HG03135 (cell line): ENCODE results near the gene HADHB.
A peak's percentile ranks its signal among the peaks of the same experiment; 100 is the strongest.
"Not testable (repeated sequence)": the region's sequence is repeated elsewhere in the genome, so short reads cannot be mapped to it uniquely, and the experiment has no call there.

Experiments
- ATAC-seq: cut with Tn5 transposase; IDR thresholded peaks from one replicate; pipeline ENCODE4 v1.9.1; 2021; ENCODE audit warnings: mild to moderate bottlenecking, moderate library complexity; ENCODE audit not compliant: unreplicated experiment

The HADHB gene

DNA sequence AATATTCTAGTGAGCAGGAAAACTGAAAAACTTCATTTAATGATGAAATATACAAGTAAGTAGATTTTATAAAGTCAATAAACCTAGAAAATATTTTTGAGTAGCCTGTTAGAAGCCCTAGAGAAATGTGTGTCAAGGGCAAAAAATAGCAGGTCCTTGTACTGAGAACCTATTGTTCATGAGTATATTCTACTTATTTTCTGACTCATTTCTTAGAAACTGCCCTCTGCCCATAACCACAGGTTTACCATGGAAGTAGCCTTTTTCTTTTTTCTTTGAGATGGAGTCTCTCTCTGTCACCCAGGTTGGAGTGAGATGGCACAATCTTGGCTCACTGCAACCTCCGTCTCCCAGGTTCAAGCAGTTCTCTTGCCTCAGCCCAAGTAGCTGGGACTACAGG lies 81.8 kb downstream of the HADHB start:
- ATAC-seq: no peak

DNA sequence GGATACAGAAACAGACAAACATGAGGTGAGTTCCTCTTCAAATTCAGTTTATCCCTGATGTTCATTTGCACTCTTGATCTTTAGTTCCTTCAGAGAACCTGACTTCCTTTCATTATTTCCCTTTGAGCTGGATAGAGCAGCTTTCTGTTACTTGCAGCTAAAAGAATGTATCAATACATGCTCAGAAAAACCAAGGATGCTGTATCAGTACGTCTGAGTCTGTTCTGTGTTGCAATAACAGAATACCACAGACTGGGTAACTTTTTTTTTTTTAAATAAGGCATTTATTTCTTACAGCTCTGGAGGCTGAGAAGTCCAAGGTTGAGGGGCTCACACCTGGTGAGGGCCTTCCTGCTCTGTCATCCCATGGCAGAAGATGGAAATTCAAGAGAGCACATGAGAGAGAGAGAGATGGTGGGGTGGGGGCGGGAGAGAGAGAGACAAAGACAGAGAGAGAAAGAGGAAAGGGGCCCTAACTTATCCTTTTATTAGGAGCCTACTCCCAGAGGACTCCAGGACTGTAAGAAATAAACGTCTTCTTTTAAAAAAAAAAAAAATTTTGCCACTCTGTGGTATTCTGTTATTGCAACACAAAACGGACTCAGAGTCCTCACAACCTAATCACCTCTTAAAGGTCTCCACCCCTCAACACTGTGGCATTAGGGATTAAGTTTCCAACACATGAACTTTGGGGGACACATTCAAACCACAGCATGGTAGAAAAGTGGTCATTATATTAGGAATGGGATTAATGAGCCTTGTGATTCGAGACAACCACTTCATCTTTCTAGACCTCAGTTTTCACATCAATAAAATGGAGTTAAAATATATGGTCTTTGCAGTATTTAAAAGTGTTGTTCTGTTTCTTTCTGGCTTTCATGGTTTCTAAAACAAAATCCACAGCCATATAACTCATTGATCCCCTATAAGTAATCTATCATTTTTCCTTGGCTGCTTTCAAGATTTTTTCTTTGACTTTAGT lies 82.8 kb downstream of the HADHB start:
- ATAC-seq: no peak

DNA sequence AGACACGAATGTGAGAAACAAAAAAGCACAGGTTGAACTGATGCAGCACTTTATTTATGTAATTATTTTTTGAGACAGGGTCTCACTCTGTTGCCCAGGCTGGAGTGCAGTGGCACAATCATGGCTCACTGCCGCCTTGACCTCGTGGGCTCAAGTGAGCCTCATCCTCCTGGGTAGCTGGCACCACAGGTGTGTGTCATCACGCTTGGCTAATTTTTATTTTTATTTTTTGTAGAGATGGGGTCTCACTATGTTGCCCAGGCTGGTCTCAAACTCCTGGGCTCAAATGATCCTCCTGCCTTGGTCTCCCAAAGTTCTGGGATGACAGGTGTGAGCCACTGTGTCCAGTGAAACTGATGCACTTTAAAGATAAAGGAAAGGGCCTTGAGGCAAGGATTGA lies 84.3 kb downstream of the HADHB start:
- not testable (repeated sequence) for ATAC-seq

DNA sequence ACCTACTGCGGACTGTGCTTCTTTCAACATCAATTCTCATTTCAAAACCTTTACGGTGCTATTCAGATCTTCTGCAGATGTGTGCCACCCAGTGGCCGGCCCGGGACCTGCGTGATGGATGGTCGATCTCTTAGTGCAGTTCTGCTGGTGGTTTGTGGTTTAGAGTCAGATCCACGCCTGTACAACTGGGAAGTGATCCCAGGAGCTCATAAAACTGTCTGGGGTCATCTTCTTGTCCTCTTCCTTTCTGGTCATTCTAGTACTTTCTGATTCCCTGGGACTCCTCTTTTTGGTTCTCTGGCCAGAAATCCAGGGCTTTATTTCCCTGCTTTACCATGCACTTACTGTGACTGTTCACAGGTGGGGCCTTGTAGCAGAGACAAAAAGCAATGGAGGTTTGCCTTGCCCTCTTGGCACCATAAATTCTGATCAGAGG lies 85.4 kb downstream of the HADHB start:
- peak; percentile 75 for ATAC-seq

DNA sequence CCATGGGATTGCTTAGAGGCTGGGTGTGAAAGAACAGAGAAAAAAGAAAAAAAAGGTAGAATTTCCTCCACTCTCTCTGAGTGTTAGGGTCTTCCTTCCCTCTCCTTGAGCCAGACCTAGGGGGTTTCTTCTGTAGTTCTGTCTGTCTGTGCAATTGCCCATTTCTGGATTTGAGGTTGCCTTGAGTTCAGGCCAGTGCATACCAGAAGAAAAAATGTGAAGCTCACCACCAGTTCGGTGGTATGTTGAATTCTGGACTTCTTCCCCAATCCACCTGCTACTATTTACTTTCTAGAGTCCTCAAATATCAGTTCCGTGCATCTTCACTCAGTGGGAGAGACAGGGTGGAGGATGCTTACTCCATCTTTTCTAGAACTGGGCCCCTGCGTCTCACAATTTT lies 85.9 kb downstream of the HADHB start:
- peak; percentile 22 for ATAC-seq

DNA sequence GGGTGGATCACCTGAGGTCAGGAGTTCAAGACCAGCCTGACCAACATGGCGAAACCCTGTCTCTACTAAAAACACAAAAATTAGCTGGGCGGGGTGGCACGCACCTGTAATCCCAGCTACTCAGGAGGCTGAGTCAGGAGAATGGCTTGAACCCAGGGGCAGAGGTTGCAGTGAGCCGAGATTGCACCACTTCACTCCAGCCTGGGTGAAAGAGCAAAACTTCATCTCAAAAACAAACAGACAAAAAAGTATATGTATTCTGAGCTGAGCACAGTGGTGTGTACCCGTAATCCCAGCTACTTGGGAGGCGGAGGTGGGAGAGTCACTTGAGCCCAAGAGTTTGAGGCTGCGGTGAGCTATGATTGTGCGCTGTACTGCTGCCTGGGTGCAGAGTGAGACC lies 86.6 kb downstream of the HADHB start:
- not testable (repeated sequence) for ATAC-seq

DNA sequence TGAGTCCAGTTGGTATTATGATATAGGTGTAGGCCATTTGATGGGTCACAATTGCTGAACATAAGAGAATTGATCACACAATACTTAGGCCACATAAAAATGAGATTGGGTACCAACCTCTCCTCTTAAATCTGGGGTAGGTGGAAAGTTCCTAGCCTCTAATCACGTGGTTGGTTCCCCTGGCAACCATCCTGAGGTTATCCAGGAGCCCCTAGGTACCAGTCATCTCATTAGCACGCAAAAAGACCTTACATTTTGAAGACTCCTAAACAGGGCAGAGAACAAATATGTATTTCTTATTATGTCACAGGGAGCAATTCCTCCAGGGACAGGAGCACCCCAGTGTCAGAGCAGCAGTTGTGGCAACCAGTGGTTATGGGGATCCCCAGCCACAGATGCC lies 88.6 kb downstream of the HADHB start:
- ATAC-seq: no peak

DNA sequence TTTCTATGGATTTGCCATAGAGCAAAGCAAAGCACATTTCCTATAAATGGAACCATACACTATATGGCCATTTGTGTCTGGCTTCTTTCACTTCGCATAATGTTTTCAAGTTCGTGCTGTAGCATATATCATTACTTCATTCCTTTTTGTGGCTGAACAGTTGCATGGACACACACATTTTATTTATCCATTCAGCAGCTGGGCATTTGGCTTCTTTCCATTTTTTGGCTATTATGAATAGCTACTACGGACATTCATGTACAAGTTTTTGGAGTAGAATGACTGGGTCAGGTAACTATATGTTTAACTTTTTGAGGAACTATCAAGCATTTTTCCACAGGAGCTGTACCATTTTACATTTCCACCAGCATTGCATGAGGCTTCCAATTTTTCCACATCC lies 90.5 kb downstream of the HADHB start:
- ATAC-seq: no peak

DNA sequence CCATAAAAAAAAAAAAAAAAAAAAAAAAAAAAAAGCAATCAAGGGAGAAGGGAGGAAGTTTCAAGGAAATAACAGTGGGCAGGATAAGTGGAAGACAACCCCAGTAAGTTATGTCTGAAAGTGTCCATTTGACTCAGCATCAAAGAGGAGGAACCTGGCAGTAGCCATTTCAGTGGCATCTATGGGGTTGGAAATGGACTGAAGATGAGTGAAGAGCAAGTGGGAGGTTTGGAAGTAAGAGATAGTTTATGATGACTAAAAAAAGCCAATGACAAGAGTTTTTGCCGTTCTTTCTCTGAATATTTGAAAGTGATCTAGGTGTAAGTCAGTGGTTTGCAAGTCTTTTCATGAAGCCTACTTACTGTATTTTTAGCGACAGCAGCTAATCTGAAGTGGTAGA lies 92.0 kb downstream of the HADHB start:
- ATAC-seq: no peak

DNA sequence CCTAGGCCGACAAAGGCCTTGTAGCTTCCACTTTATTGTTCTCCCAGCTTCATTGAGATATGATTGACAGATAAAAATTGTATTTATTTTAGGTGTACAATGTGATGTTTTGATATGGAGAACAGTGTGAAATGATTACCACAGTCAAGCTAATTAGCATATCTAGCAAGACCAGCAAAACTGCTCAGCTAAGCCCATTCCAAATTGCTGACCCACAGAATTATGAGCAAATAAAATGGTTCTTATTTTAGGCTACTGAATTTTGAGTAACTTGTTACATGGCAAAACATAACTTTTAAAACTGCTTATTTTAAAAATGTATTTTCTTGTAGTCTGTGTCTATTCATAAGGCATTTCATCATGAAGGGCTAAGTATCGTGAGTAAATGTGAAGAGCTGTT lies 92.6 kb downstream of the HADHB start:
- ATAC-seq: no peak
